Activated naive CD4-positive, alpha-beta T cell treated with anti-CD3 and anti-CD28 coated beads for 36 hours (primary cell): ENCODE data around the gene PLXNA4. TPM values are rescaled to one million over a fixed set of nuclear protein-coding genes. Genes with fewer than 3 reads are reported as not detected.

ENCODE experiments used
- CTCF ChIA-PET: fragments of 350-600 bp; sonication (Branson Sonifier 250); formaldehyde crosslinking; loops from one replicate; lab custom pipeline; 2021; ENCODE audit warnings: antibody characterized with exemption; lab: Charles Lee
- DNase-seq: peaks from one replicate; pipeline ENCODE4 v3.0.0-alpha.2; 2020
- H3K27ac Mint-ChIP-seq: one replicate; pipeline ENCODE4 v1.8.0; 2021; ENCODE audit warnings: mild to moderate bottlenecking, mixed read lengths
- H3K27me3 Mint-ChIP-seq: one replicate; pipeline ENCODE4 v1.8.0; 2021; ENCODE audit warnings: low read depth, mixed read lengths
- H3K36me3 Mint-ChIP-seq: one replicate; pipeline ENCODE4 v1.8.0; 2021; ENCODE audit warnings: low read depth, mixed read lengths
- H3K4me1 Mint-ChIP-seq: one replicate; pipeline ENCODE4 v1.8.0; 2021; ENCODE audit warnings: low read depth, mixed read lengths
- H3K4me3 Mint-ChIP-seq: one replicate; pipeline ENCODE4 v1.8.0; 2021; ENCODE audit warnings: mild to moderate bottlenecking, moderate library complexity, mixed read lengths
- H3K9me3 Mint-ChIP-seq: one replicate; pipeline ENCODE4 v1.8.0; 2021; ENCODE audit warnings: mixed read lengths
- intact Hi-C: fragments of 100-400 bp; cut with micrococcal nuclease; formaldehyde crosslinking; loops from one replicate; pipeline ENCODE4 v1.15.1; 2023
- total RNA-seq, 2 experiments: library from RNA; stranded (reverse); gene quantifications; one replicate each; pipeline ENCODE4 v1.2.3, GENCODE V29; 2021

Gene PLXNA4
- total RNA-seq, 2 experiments from 2014 or later: 0.02 to 0.05 TPM

- intact Hi-C loops: loop anchor here (1.0 to 10.0 kb wide), 6 partner anchors 79 to 1823 kb away; no protein-coding TSS in a partner anchor
- H3K4me1 Mint-ChIP-seq: peaks cover 10% of the 10 kb centered on the region
- H3K27me3 Mint-ChIP-seq: peaks cover 44% of the 10 kb centered on the region
- no peak overlapping the region for H3K27ac Mint-ChIP-seq
- peaks cover 1% of the 10 kb centered on the region for H3K36me3 Mint-ChIP-seq
- no peak overlapping the region for H3K4me3 Mint-ChIP-seq
- DNase-seq: no peak
- H3K9me3 Mint-ChIP-seq: peaks cover 4% of the 10 kb centered on the region
- CTCF ChIA-PET: interaction anchor here (0.9 to 7.2 kb wide), 8 partner anchors 8 to 267 kb away, joined by 3 to 69 read pairs (median 6); no protein-coding TSS in a partner anchor
Observed at GRCh38 chr7:132317701-132318351, 258.4 kb downstream of the PLXNA4 start.

DNA sequence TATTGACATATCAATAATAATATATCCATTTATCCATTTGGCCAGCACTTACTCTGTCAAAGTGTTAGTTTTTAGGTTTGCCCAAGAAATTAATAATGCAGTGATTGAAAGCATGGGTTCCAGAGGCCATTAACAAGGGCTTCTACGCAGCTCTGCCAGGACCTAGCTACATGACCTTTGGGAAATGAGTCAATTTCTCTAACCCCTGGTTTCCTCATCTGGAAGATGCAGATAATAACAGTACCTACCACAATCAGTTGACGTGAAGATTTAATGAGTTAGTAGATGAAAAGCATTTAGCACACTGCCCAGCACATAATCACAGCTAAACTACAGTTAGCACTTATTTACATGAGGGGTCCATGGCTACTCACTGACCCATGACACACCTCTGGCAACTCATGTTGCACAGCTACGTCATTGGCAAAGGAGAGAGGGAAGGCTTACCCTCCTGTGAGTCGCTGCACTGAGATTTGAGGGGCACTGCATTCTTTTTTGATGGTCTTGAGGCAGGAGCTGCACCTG, 263.7 kb downstream of the PLXNA4 start:
- Mint-ChIP-seq H3K9me3 (peaks cover 4% of the 10 kb centered on the region), H3K27ac (no peak overlapping the region), H3K36me3 (peaks cover 1% of the 10 kb centered on the region), H3K27me3 (peaks cover 39% of the 10 kb centered on the region), H3K4me3 (no peak overlapping the region), H3K4me1 (no peaks in the 10 kb centered on the region)
- DNase-seq: no peak
- CTCF ChIA-PET: interaction anchor here (1.1 kb wide), 1 partner anchor 268 kb away, joined by 4 read pairs; no protein-coding TSS in a partner anchor
- intact Hi-C loops: loop anchor here (10.0 kb wide), 1 partner anchor 618 kb away; no protein-coding TSS in a partner anchor

GRCh38 chr7:132311733-132312132, 264.5 kb downstream of the PLXNA4 start:
- no peak for DNase-seq
- Mint-ChIP-seq H3K4me1 (no peaks in the 10 kb centered on the region), H3K4me3 (no peak overlapping the region), H3K27ac (no peak overlapping the region), H3K36me3 (no peaks in the 10 kb centered on the region), H3K27me3 (peaks cover 34% of the 10 kb centered on the region), H3K9me3 (peaks cover under 1% of the 10 kb centered on the region)
- CTCF ChIA-PET: interaction anchor here (1.3 kb wide), 1 partner anchor 268 kb away, joined by 3 read pairs; no protein-coding TSS in a partner anchor
- intact Hi-C loops: loop anchor here (10.0 kb wide), 1 partner anchor 617 kb away; no protein-coding TSS in a partner anchor

DNA sequence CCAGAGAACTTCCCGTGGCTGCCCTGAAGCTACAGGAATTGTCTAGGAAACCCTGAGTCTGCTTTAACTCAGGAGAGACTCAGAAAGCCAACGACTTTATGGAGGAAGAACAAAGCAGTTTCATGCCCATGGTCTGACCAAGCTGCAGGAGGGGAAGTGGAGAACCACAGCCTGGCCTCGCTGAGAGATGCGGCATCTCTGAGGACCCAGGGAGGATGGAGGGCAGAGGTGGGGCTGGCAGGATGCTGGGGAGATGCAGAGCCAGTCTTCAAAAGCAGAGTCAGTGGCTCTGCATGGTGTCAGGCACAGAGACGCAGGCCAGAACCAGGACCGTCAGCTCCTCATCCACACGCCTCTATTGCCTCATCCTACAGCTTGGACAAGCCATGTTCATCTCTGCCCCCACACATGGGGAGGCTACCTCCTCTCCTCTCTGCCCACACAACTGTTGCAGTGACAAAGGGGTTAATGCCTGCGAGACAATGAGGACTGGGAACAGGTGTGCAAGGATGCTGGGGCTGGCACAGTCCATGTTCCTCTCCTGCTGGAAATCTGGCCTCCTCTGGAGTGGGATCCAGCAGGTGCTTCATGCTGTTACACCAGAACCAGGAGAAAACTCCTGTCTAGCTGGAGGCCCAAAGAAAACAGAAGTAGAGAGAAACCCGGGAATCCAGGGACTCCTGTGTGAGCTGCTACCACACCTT, 267.0 kb downstream of the PLXNA4 start:
- Mint-ChIP-seq H3K9me3 (no peaks in the 10 kb centered on the region), H3K36me3 (no peaks in the 10 kb centered on the region)

DNA sequence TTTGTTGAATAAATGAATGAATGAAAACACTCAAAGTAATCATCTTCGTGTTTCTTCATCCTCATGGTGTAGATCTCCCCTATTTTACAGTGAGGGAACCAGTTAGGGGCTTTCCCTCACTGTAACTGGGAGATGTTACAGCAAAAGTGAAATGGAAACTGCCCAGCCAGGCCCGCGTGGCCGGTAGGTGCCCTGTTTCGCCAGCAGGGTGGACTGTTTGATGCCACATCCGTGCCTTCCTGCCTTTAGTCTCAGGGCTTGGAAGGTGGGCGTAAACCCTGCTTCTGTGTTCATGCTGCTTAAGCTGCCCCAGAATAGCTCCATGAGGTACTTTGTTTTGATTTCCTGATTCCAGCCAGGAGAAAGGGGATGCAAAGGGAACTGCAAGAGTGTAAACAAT, 268.8 kb downstream of the PLXNA4 start:
- DNase-seq: no peak
- Mint-ChIP-seq H3K9me3 (no peaks in the 10 kb centered on the region), H3K4me1 (no peaks in the 10 kb centered on the region), H3K36me3 (no peaks in the 10 kb centered on the region), H3K27me3 (peaks cover 19% of the 10 kb centered on the region), H3K27ac (no peak overlapping the region), H3K4me3 (no peak overlapping the region)
- CTCF ChIA-PET: interaction anchor here (1.4 to 1.7 kb wide), 2 partner anchors 11 to 273 kb away, joined by 3 to 5 read pairs; no protein-coding TSS in a partner anchor
- intact Hi-C loops: no loop called here

More for the DNA sequence above, 267.0 kb downstream of the PLXNA4 start:
- no peak overlapping the region for H3K4me3 Mint-ChIP-seq
- H3K4me1 Mint-ChIP-seq: no peaks in the 10 kb centered on the region
- no peak for DNase-seq
- intact Hi-C loops: no loop called here
- H3K27me3 Mint-ChIP-seq: peaks cover 24% of the 10 kb centered on the region
- no peak overlapping the region for H3K27ac Mint-ChIP-seq
- CTCF ChIA-PET: interaction anchor here (0.6 to 1.7 kb wide), 2 partner anchors 9 to 271 kb away, joined by 4 to 6 read pairs; no protein-coding TSS in a partner anchor

GRCh38 chr7:132300599-132301277, 275.5 kb downstream of the PLXNA4 start:
- no peaks in the 10 kb centered on the region for H3K36me3 Mint-ChIP-seq
- H3K4me1 Mint-ChIP-seq: no peaks in the 10 kb centered on the region
- DNase-seq: no peak
- H3K27me3 Mint-ChIP-seq: no peaks in the 10 kb centered on the region
- no peaks in the 10 kb centered on the region for H3K9me3 Mint-ChIP-seq
- no peak overlapping the region for H3K27ac Mint-ChIP-seq
- CTCF ChIA-PET: no interaction called here
- no peak overlapping the region for H3K4me3 Mint-ChIP-seq
- intact Hi-C loops: no loop called here

- intact Hi-C loops: no loop called here
- Mint-ChIP-seq H3K27me3 (no peaks in the 10 kb centered on the region), H3K36me3 (no peaks in the 10 kb centered on the region), H3K4me1 (no peaks in the 10 kb centered on the region), H3K9me3 (no peaks in the 10 kb centered on the region), H3K4me3 (no peak overlapping the region), H3K27ac (no peak overlapping the region)
- CTCF ChIA-PET: no interaction called here
- no peak for DNase-seq
Observed at GRCh38 chr7:132298790-132299189, 277.5 kb downstream of the PLXNA4 start.

GRCh38 chr7:132296820-132297219, 279.4 kb downstream of the PLXNA4 start:
- DNase-seq: no peak
- no peaks in the 10 kb centered on the region for H3K36me3 Mint-ChIP-seq
- no peak overlapping the region for H3K4me3 Mint-ChIP-seq
- CTCF ChIA-PET: interaction anchor here (0.6 to 0.9 kb wide), 2 partner anchors 32 to 108 kb away, joined by 3 to 5 read pairs; no protein-coding TSS in a partner anchor
- H3K27ac Mint-ChIP-seq: no peak overlapping the region
- intact Hi-C loops: no loop called here
- no peaks in the 10 kb centered on the region for H3K4me1 Mint-ChIP-seq
- peaks cover 5% of the 10 kb centered on the region for H3K27me3 Mint-ChIP-seq
- H3K9me3 Mint-ChIP-seq: no peaks in the 10 kb centered on the region

DNA sequence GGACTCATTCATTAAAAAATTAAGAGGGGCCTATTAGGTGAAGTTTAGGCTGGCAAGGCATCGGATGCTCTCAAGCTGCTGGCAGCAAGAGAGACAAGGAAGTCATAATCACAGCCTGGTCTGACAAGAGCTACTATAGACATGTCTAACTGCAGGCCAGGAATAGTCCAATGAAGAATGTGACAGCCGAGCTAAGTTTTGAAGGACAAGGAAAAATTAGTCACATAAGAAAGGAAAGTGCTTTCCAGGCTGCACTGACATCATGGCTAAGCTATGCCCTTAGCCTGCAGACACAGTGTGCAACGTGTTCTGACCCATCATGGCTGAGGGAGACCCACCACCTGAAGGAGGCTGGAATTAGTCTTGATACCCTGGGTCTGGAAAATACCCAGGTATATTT, 281.1 kb downstream of the PLXNA4 start:
- CTCF ChIA-PET: no interaction called here
- Mint-ChIP-seq H3K27ac (no peak overlapping the region), H3K27me3 (peaks cover 13% of the 10 kb centered on the region), H3K4me3 (no peak overlapping the region), H3K9me3 (no peaks in the 10 kb centered on the region), H3K36me3 (no peaks in the 10 kb centered on the region), H3K4me1 (no peaks in the 10 kb centered on the region)
- intact Hi-C loops: no loop called here
- no peak for DNase-seq

DNA sequence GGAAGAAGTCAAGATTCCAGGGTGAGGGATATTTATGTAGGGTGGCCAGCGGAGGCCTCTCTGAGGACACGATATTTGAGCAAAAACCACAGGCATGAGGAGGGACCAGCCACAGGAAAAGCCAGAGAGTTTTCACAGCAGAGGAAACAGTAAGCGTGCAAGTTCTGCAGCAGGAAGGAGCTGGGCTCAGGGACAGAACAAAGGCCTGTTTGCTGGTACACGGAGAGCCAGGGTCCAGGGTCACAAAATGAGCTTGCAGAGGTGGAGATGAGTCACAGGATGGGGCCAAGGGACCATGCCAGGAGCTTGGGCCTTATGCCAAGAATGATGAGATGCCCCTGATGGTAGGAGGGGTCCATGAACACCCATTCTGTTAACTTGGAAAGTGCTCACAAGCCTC, 283.5 kb downstream of the PLXNA4 start:
- CTCF ChIA-PET: no interaction called here
- H3K4me3 Mint-ChIP-seq: no peak overlapping the region
- no peak overlapping the region for H3K27ac Mint-ChIP-seq

GRCh38 chr7:132291481-132291880, 284.8 kb downstream of the PLXNA4 start:
- H3K4me1 Mint-ChIP-seq: no peaks in the 10 kb centered on the region
- H3K4me3 Mint-ChIP-seq: no peak overlapping the region
- CTCF ChIA-PET: no interaction called here
- DNase-seq: no peak
- intact Hi-C loops: no loop called here
- no peaks in the 10 kb centered on the region for H3K36me3 Mint-ChIP-seq
- no peak overlapping the region for H3K27ac Mint-ChIP-seq
- H3K9me3 Mint-ChIP-seq: no peaks in the 10 kb centered on the region
- peaks cover 17% of the 10 kb centered on the region for H3K27me3 Mint-ChIP-seq

More for the DNA sequence above, 283.5 kb downstream of the PLXNA4 start:
- Mint-ChIP-seq H3K27me3 (peaks cover 17% of the 10 kb centered on the region), H3K36me3 (no peaks in the 10 kb centered on the region), H3K9me3 (no peaks in the 10 kb centered on the region), H3K4me1 (no peaks in the 10 kb centered on the region)
- no peak for DNase-seq
- intact Hi-C loops: no loop called here

DNA sequence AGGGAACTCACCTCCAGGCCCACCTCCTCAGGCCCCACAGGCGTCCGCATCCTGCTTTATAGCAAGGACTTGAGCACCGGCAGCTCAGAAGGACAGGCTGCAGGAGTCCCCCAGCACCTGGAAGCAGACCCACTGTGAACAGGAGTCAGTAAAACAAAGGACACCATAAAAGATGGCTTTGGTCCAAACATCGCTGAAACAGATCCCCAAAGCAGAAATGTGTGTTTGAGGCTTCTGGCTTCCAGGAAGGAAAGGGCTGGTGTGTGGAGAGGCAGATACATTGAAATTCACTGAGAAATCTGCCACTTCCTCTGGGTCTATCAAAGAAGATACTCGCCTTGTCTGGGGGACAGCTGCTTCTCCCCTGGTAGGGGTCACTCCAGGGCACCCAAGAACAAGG, 286.2 kb downstream of the PLXNA4 start:
- no peaks in the 10 kb centered on the region for H3K36me3 Mint-ChIP-seq
- H3K4me3 Mint-ChIP-seq: no peak overlapping the region
- peaks cover 17% of the 10 kb centered on the region for H3K27me3 Mint-ChIP-seq
- no peak for DNase-seq
- no peaks in the 10 kb centered on the region for H3K4me1 Mint-ChIP-seq
- H3K9me3 Mint-ChIP-seq: no peaks in the 10 kb centered on the region
- no peak overlapping the region for H3K27ac Mint-ChIP-seq
- CTCF ChIA-PET: no interaction called here
- intact Hi-C loops: no loop called here
